Right lobe of liver (tissue), 6 donors: ENCODE results near the gene IGF1R. TPM values are rescaled to one million over a fixed set of nuclear protein-coding genes. Genes with fewer than 3 reads are reported as not detected.

Source experiments
- ATAC-seq, 4 donors: fragments of 200-7000 bp; cut with Tn5 transposase; one replicate each; pipeline ENCODE4 v1.9.1; 2020; ENCODE audit warnings: mild to moderate bottlenecking in 4 of 4, moderate library complexity in 4 of 4
- DNase-seq, 3 donors: peaks; one replicate each; pipeline ENCODE4 v3.0.0-alpha.2; 2020
- H3K27ac ChIP-seq, 3 donors: fragments of 200-600 bp; one replicate each; pipeline ENCODE4 v1.8.0; 2022
- H3K27me3 ChIP-seq, 2 donors: fragments of 200-600 bp; one replicate each; pipeline ENCODE4 v1.8.0; 2022
- H3K36me3 ChIP-seq, 4 donors: fragments of 200-600 bp; sonication (generic) in 1 of 4; one replicate each; pipeline versions ENCODE4 v1.5.1 to v1.8.0; 2017 to 2022; ENCODE audit warnings: control low read depth in 1 of 4
- H3K4me1 ChIP-seq, 4 donors: fragments of 200-600 bp; sonication (generic) in 1 of 4; one replicate each; pipeline versions ENCODE4 v1.5.1 to v1.8.0; 2017 to 2022; ENCODE audit warnings: control low read depth in 1 of 4
- H3K4me3 ChIP-seq, 3 donors: fragments of 200-600 bp; one replicate each; pipeline ENCODE4 v1.8.0; 2022
- H3K9me3 ChIP-seq, 4 donors: fragments of 200-600 bp; sonication (generic) in 1 of 4; one replicate each; pipeline versions ENCODE4 v1.5.1 to v1.8.0; 2017 to 2022; ENCODE audit warnings: control low read depth in 1 of 4
- POLR2A ChIP-seq: fragments of 450-650 bp; IDR thresholded peaks from one replicate; pipeline ENCODE4 v1.6.1; 2017; ENCODE audit warnings: antibody characterized with exemption, mild to moderate bottlenecking
- WGBS: methylation state at CpG from one replicate; pipeline ENCODE4 v1.1.6; 2018; ENCODE audit warnings: low coverage, low lambda C conversion rate; ENCODE audit not compliant: insufficient coverage; ENCODE audit errors: missing lambda C conversion rate; 5-methylcytosine and 5-hydroxymethylcytosine counted together
- intact Hi-C, 2 donors: fragments of 100-400 bp; cut with DNase I; formaldehyde crosslinking; loops; one replicate each; pipeline versions ENCODE4 v1.11.2 to v1.14.1; 2022
- total RNA-seq, 6 experiments: library from RNA; depleted of rRNA in 2 of 6; stranded (reverse); fragments of >200 nt in 2 of 6; fragmentation: NEBNext Ultra II Directional in 3 of 6; extraction: Animal tissue kit (Norgen Biotek cat#: 25700) in 3 of 6; gene quantifications; one replicate each; pipeline versions ENCODE4 v1.1.0 to v1.2.4, GENCODE V29; 2016 to 2023
- TF ChIP-seq, protein P1 (sequence below), 4 donors: fragments of 200-600 bp in 3 of 4; fragments of 450-650 bp in 1 of 4; IDR thresholded peaks; one replicate each; pipeline versions ENCODE4 v1.5.1 to v1.8.0; 2016 to 2022; ENCODE audit warnings: antibody characterized with exemption in 4 of 4, mild to moderate bottlenecking in 2 of 4
- donor health status: DM: no; HTN: yes; CAD: no.
- donor health status: DM: no; HTN: no; CAD: no.
- donor health status: DM: no; HTN: no; CAD: no.
- donor health status: DM: no; HTN: yes; CAD: no.
- donor health status: DM: no; HTN: yes; CAD: no.

The IGF1R gene
- total RNA-seq, 6 experiments from 2014 or later = 2.5 to 5.3 (median 3.8) TPM

- intact Hi-C loops = no loop called here
- no peak for ATAC-seq
- no peaks in the 10 kb centered on the region for H3K36me3 ChIP-seq
- 64% methylated on average over 3 of the region's 4 CpGs for WGBS
- DNase-seq = no peak
- H3K27ac ChIP-seq = no peak overlapping the region
- H3K27me3 ChIP-seq = peaks cover 0 to 22% of the 10 kb centered on the region in 2 donors
- TF ChIP-seq, protein P1, sequence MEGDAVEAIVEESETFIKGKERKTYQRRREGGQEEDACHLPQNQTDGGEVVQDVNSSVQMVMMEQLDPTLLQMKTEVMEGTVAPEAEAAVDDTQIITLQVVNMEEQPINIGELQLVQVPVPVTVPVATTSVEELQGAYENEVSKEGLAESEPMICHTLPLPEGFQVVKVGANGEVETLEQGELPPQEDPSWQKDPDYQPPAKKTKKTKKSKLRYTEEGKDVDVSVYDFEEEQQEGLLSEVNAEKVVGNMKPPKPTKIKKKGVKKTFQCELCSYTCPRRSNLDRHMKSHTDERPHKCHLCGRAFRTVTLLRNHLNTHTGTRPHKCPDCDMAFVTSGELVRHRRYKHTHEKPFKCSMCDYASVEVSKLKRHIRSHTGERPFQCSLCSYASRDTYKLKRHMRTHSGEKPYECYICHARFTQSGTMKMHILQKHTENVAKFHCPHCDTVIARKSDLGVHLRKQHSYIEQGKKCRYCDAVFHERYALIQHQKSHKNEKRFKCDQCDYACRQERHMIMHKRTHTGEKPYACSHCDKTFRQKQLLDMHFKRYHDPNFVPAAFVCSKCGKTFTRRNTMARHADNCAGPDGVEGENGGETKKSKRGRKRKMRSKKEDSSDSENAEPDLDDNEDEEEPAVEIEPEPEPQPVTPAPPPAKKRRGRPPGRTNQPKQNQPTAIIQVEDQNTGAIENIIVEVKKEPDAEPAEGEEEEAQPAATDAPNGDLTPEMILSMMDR (IDR thresholded peaks at IDR 0.05) = no peak
- H3K4me1 ChIP-seq = no peaks in the 10 kb centered on the region
- H3K4me3 ChIP-seq = no peak overlapping the region
- H3K9me3 ChIP-seq = no peaks in the 10 kb centered on the region
Observed at GRCh38 chr15:98626153-98626552, 22.2 kb upstream of the IGF1R start.

DNA sequence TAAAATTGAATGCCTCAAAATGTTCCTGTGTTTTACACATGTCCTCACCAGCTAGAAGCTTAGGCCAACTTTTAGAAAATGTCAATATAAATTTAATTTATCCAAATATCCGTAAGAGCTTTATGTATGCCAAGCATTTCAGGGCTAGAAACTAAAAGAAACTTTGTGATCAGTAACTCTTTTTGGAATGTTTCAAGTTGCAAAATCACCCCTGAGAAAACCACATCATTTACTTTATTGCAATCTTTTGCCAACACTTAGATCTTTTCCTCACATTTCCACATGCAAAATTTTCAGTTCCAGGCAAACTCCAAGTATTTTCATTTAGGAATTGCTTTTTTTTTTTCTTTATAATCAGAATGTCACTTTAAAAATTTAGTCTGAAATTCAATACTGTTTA is 20.1 kb upstream of the IGF1R start:
- H3K27me3 ChIP-seq = peaks cover 0 to 7% of the 10 kb centered on the region in 2 donors
- WGBS = 53% methylated on average over 1 of the region's 1 CpG
- intact Hi-C loops = no loop called here
- no peaks in the 10 kb centered on the region for H3K4me1 ChIP-seq
- no peak overlapping the region for H3K4me3 ChIP-seq
- no peak for TF ChIP-seq POLR2A
- TF ChIP-seq, protein P1 (IDR thresholded peaks at IDR 0.05) = no peak
- DNase-seq (no peak), ATAC-seq (no peak)
- H3K27ac ChIP-seq = no peak overlapping the region
- H3K9me3 ChIP-seq = no peaks in the 10 kb centered on the region
- no peaks in the 10 kb centered on the region for H3K36me3 ChIP-seq

- H3K9me3 ChIP-seq = no peaks in the 10 kb centered on the region
- intact Hi-C loops = no loop called here
- H3K4me1 ChIP-seq = no peaks in the 10 kb centered on the region
- H3K4me3 ChIP-seq = no peak overlapping the region
- H3K27ac ChIP-seq = no peak overlapping the region
- no peaks in the 10 kb centered on the region for H3K36me3 ChIP-seq
- no peak for TF ChIP-seq POLR2A
- TF ChIP-seq, protein P1 (IDR thresholded peaks at IDR 0.05) = no peak
- DNase-seq (no peak), ATAC-seq (no peak)
- 19% methylated on average over 6 of the region's 7 CpGs for WGBS
- H3K27me3 ChIP-seq = no peaks in the 10 kb centered on the region
Observed at GRCh38 chr15:98635848-98636247, 12.5 kb upstream of the IGF1R start.

DNA sequence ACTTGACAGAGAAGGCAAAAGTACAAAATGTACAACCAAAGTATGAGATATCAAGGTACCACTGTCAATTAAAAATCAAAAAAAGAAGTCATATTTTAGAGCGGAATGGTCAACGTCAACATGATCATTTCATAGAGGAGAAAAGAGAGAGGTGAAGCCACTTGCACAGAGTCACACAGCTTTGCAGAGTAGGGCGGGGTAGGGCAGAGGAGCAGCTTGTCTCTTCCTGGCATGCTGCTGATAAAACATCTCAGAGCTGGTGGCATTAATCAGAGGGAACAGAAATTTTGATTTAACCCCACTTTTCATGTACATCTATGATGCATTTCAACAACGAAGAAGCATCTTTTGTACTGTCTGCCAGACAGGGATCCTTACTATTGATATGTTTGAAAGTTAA is 5.2 kb upstream of the IGF1R start:
- Histone ChIP-seq H3K4me3 (no peak overlapping the region), H3K9me3 (no peaks in the 10 kb centered on the region), H3K36me3 (no peaks in the 10 kb centered on the region), H3K4me1 (peaks cover 0 to 4% (median 0%) of the 10 kb centered on the region in 4 donors), H3K27me3 (peaks cover 4 to 10% of the 10 kb centered on the region in 2 donors), H3K27ac (no peak overlapping the region)
- WGBS = 62% methylated on average over 4 of the region's 4 CpGs
- no peak for TF ChIP-seq POLR2A
- TF ChIP-seq, protein P1 (IDR thresholded peaks at IDR 0.05) = no peak
- intact Hi-C loops = no loop called here
- ATAC-seq = no peak
- no peak for DNase-seq

- intact Hi-C loops = no loop called here
- Histone ChIP-seq H3K4me3 (no peak overlapping the region), H3K4me1 (peaks cover 0 to 11% (median 0%) of the 10 kb centered on the region in 4 donors), H3K36me3 (no peaks in the 10 kb centered on the region), H3K27me3 (peaks cover 7 to 31% of the 10 kb centered on the region in 2 donors), H3K9me3 (no peaks in the 10 kb centered on the region), H3K27ac (no peak overlapping the region)
- DNase-seq (no peak), ATAC-seq (no peak)
- WGBS = 8% methylated on average over 7 of the region's 7 CpGs
- TF ChIP-seq, protein P1 (IDR thresholded peaks at IDR 0.05) = no peak
- TF ChIP-seq POLR2A = no peak
Observed at GRCh38 chr15:98646546-98647025, 1.8 kb upstream of the IGF1R start.
